Kidney tubule cell (primary cell): ENCODE data around the gene HECW1.
"Not testable (repeated sequence)": the region's sequence is repeated elsewhere in the genome, so short reads cannot be mapped to it uniquely, and the experiment has no call there.

Experiments used
- DNase-seq: peaks from one replicate; pipeline ENCODE4 v3.0.0-alpha.2; 2018; ENCODE audit warnings: low spot score

The HECW1 gene

GRCh38 chr7:43309706-43310022 is 197.2 kb downstream of the HECW1 start:
- DNase-seq: no peak

- DNase-seq: no peak
These were observed 198.6 kb downstream of the HECW1 start for GRCh38 chr7:43311052-43311451.

- no peak for DNase-seq
These were observed 199.2 kb downstream of the HECW1 start for GRCh38 chr7:43311694-43312093.

- no peak for DNase-seq
These were observed 201.4 kb downstream of the HECW1 start for GRCh38 chr7:43313628-43314378.

DNA sequence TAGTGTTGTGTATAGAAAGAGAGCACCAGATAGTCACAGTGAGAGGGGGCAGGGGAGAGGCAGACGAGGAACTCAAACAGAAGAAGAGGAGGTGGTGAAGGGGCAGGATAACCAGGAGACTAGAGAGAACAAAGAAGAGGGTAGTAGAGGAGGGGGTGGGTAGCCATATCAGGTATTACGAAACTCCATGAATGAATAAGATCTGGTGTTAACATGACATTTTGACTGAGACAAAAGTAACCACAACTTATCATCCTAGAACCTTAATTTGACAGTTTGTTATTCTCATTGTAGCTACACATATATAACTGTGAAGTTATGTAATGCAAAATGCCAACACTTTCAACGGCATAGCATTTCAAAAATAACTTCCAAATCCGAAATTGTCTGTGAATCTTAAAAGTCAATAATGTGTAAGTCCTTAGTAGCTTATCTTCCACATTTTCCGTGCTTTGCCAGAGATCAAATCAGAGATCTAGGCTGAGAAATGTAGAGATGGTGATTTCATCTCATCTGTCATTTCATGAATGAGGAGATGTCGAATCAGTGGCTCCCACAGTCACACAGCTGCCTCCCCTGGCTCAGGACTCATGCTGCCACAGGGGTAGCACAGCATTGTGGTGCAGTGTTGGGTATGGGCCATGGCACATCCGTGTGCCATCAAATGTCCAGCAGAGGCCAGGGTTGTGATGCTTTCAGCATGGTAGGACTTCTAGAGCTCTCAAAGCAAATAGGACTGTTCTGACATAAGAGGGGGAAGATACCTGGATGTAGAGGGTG is 202.1 kb downstream of the HECW1 start:
- DNase-seq: no peak

DNA sequence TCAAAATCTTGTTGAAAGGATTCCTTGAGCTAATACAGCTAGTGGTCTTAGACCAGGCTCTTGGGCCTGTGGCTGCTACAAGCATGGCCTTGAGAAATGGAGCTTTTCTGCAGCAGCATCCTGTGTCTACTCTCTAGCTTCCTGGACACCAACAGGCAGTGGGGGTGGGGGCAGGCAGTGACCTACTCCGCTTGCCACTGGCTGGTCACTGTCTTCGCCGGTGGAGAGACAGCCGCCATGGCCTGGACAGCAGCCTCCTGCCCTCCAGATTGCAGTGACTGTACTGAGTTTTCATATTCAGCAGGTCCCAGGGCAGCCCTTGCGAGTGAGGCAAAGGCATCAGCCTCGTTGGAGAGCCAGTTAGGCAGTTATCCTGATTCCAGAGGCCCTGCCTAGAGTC is 204.6 kb downstream of the HECW1 start:
- no peak for DNase-seq

GRCh38 chr7:43318188-43318770 is 205.8 kb downstream of the HECW1 start:
- no peak for DNase-seq

- no peak for DNase-seq
These were observed 213.1 kb downstream of the HECW1 start for GRCh38 chr7:43325595-43325994.

GRCh38 chr7:43328336-43328735 is 215.9 kb downstream of the HECW1 start:
- no peak for DNase-seq

- no peak for DNase-seq
These were observed 216.4 kb downstream of the HECW1 start for GRCh38 chr7:43328785-43329380.

- DNase-seq: no peak
These were observed 219.8 kb downstream of the HECW1 start for GRCh38 chr7:43332193-43332796.

GRCh38 chr7:43337191-43337590 is 224.7 kb downstream of the HECW1 start:
- no peak for DNase-seq

- no peak for DNase-seq
These were observed 225.4 kb downstream of the HECW1 start for GRCh38 chr7:43337811-43338210.

DNA sequence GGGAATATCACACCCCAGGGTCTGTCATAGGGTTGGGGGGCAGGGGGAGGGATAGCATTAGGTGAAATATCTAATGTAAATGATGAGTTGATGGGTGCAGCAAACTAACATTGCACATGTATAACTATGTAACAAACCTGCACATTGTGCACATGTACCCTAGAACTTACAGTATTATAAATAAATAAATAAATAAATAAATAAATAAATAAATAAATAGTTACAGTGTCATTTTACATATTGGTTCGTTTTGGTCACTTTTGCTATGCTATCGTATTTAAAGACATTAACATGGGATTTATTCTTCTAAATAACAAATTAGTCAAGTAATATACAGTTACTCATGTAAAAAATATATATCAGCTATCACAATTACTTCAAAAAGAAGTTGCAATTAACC is 228.7 kb downstream of the HECW1 start:
- DNase-seq: no peak

DNA sequence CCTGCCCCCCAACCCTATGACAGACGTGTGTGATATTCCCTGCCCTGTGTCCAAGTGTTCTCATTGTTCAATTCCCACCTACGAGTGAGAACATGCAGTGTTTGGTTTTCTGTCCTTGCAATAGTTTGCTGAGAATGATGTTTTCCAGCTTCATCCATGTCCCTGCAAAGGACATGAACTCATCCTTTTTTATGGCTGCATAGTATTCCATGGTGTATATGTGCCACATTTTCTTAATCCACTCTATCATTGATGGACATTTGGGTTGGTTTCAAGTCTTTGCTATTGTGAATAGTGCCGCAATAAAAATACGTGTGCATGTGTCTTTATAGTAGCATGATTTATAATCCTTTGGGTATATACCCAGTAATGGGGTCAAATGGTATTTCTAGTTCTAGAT is 231.0 kb downstream of the HECW1 start:
- not testable (repeated sequence) for DNase-seq

DNA sequence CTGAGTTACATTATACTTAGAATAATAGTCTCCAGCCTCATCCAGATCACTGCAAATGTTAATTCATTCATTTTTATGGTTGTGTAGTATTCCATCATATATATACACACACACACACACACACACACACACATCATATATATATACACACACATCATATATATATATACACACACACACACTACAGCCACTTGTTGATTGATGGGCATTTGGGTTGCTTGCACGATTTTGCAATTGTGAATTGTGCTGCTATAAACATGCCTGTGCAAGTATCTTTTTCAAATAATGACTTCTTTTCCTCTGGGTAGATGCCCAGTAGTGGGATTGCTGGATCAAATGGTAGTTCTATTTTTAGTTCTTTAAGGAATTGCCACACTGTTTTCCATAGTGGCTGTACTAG is 233.2 kb downstream of the HECW1 start:
- not testable (repeated sequence) for DNase-seq

GRCh38 chr7:43351683-43352082 is 239.2 kb downstream of the HECW1 start:
- no peak for DNase-seq

GRCh38 chr7:43353902-43354301 is 241.5 kb downstream of the HECW1 start:
- peak; percentile 9 for DNase-seq

GRCh38 chr7:43362652-43363034 is 250.2 kb downstream of the HECW1 start:
- peak; percentile 84 for DNase-seq

DNA sequence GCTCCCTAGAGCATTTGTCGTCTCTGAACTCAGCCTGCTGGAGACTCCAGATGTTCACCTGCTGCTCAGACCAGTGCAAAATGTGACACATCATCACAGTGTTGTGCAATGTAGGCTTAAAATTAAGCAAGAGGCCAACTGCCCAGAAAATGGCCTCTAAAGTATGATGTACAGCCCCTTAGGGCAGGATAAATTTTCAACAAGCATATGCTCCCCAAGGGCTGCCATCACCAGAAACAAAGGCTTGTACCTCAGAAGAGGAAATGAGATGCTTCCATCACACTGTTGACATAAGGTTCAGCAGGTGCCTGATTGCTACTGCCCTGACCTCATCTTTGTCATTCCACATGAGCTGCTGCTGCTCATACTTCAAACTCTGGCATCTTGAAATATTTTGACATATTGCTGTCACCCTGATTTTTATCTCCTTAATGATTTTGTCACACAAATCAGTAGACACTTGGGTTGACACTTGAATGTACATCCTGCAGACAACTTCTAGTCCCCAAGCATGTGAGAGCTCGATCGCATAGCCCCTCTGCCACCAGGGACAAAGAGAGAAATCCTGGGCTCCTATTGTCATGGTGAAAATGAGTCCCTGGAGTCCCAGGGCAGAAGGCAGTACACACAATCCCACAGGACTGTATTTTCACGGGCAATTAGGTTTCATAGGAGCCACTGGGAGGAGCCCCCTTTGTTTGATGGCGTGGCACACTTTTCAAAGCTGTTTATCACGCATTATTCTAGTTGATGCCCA is 250.8 kb downstream of the HECW1 start:
- DNase-seq: peak; percentile 60

DNA sequence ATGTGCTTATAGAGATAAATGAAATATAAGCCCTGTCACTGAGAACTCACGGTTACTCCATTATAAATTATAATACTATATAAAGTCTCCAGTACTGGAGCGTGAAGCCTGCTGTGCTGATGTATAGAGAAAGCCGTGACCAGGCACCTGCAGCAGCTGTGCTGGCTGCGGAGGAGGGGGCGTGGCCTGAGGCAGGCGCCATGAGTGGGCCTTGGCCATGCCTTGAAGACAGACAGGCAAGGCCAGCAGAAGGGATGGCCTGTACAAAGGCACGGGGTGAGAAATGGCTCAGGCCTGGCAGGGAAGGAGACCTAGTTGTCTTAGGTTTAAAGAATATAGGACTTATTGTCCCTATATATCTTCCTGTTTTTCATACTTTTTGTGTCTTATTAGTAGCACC is 251.9 kb downstream of the HECW1 start:
- no peak for DNase-seq
